Esophagus muscularis mucosa (tissue), 4 donors: ENCODE measurements around the gene ZMAT3.
"Not testable (repeated sequence)": the region's sequence is repeated elsewhere in the genome, so short reads cannot be mapped to it uniquely, and the experiment has no call there.

Experiments used
- EP300 ChIP-seq: sonication (generic); formaldehyde crosslinking; IDR thresholded peaks from one replicate; pipeline ENCODE4 v1.6.1; 2017; ENCODE audit warnings: antibody characterized with exemption
- POLR2A ChIP-seq: fragments of 450-650 bp; IDR thresholded peaks from one replicate; pipeline ENCODE4 v1.6.1; 2017; ENCODE audit warnings: antibody characterized with exemption, moderate library complexity, mild to moderate bottlenecking, low read depth
- POLR2AphosphoS5 ChIP-seq, 2 donors: sonication (generic); formaldehyde crosslinking; IDR thresholded peaks; one replicate each; pipeline ENCODE4 v1.6.1; 2017; ENCODE audit warnings: antibody characterized with exemption in 2 of 2
- TF ChIP-seq, protein P1 (sequence below), 3 experiments: fragments of 200-600 bp in 2 of 3; fragments of 450-650 bp in 1 of 3; sonication (generic) in 2 of 3; IDR thresholded peaks; one replicate each; pipeline ENCODE4 v1.5.1; 2017 to 2019; ENCODE audit warnings: antibody characterized with exemption in 3 of 3, mild to moderate bottlenecking in 2 of 3, moderate library complexity in 1 of 3

DNA sequence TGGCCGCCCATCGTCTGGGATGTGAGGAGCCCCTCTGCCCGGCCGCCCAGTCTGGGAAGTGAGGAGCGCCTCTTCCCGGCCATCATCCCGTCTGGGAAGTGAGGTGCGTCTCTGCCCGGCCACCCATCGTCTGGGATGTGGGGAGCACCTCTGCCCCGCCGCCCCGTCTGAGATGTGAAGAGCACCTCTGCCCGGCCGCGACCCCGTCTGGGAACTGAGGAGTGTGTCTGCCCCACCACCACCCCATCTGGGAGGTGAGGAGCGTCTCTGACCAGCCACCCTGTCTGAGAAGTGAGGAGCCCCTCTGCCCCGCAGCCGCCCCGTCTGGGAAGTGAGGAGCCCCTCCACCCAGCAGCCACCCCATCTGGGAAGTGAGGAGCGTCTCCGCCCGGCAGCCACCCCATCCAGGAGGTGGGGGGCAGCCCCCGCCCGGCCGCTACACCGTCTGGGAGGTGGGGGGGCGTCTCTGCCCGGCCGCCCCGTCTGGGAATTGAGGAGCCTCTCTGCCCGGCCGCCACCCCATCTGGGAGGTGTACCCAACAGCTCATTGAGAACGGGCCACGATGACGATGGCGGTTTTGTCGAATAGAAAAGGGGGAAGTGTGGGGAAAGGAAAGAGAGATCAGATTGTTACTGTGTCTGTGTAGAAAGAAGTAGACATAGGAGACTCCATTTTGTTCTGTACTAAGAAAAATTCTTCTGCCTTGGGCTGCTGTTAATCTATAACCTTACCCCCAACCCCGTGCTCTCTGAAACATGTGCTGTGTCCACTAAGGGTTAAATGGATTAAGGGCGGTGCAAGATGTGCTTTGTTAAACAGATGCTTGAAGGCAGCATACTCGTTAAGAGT is 38.9 kb downstream of the ZMAT3 start:
- TF ChIP-seq, protein P1, sequence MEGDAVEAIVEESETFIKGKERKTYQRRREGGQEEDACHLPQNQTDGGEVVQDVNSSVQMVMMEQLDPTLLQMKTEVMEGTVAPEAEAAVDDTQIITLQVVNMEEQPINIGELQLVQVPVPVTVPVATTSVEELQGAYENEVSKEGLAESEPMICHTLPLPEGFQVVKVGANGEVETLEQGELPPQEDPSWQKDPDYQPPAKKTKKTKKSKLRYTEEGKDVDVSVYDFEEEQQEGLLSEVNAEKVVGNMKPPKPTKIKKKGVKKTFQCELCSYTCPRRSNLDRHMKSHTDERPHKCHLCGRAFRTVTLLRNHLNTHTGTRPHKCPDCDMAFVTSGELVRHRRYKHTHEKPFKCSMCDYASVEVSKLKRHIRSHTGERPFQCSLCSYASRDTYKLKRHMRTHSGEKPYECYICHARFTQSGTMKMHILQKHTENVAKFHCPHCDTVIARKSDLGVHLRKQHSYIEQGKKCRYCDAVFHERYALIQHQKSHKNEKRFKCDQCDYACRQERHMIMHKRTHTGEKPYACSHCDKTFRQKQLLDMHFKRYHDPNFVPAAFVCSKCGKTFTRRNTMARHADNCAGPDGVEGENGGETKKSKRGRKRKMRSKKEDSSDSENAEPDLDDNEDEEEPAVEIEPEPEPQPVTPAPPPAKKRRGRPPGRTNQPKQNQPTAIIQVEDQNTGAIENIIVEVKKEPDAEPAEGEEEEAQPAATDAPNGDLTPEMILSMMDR (IDR thresholded peaks at IDR 0.05) = not testable (repeated sequence)
- not testable (repeated sequence) for TF ChIP-seq POLR2A; EP300; POLR2AphosphoS5 (IDR thresholded peaks at IDR 0.05)
